ENCODE data around the gene SCYGR2.

SCYGR2 gene

DNA sequence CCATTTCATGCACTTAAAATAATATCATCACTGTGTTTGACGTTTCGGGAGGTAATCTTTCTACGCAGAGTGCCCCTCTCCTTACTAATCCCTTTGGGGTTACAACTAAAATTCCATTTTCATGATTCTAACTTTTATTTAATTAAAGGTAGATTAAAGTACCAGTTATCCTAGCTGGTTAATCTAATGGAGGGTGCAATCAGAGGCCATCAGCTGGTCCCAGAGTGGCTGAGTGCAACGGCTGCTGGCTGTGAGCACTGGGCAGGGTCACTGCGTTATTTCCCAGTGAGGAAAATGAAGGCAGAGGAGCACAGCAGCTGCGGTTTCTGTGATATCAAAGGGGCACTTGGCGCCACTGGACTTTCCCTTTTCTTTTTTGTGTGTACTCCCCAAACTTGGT, 30.7 kb downstream of the SCYGR2 start:
- TF ChIP-seq, protein P1, sequence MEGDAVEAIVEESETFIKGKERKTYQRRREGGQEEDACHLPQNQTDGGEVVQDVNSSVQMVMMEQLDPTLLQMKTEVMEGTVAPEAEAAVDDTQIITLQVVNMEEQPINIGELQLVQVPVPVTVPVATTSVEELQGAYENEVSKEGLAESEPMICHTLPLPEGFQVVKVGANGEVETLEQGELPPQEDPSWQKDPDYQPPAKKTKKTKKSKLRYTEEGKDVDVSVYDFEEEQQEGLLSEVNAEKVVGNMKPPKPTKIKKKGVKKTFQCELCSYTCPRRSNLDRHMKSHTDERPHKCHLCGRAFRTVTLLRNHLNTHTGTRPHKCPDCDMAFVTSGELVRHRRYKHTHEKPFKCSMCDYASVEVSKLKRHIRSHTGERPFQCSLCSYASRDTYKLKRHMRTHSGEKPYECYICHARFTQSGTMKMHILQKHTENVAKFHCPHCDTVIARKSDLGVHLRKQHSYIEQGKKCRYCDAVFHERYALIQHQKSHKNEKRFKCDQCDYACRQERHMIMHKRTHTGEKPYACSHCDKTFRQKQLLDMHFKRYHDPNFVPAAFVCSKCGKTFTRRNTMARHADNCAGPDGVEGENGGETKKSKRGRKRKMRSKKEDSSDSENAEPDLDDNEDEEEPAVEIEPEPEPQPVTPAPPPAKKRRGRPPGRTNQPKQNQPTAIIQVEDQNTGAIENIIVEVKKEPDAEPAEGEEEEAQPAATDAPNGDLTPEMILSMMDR (IDR thresholded peaks at IDR 0.05; ENCODE audit: low read length, missing control alignments) = no peak
- no peak for DNase-seq (ENCODE audit: low read depth)
- no peak overlapping the region for H3K4me3 ChIP-seq (replicated peaks; ENCODE audit: low read depth, low read length)

DNA sequence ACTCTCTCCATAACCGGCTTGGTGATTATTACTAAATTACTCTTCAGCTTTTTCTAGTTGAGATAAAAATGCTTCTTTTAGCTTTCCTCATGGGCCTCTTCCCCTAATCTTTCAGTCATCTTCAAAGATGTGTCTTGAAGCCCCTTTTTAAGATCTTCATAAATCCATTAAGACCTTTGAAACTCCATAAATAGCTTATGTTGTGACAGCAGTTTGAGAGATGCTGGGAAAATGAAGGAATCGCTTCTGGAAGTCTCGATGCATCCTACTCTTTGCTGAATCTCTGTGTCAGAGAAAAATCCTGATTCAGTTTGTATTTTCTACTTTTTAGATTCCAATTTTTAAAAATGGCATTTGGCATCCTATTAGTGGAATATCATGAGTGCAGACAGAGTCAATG, 31.6 kb downstream of the SCYGR2 start:
- no peak for DNase-seq (ENCODE audit: low read depth)
- TF ChIP-seq, protein P1 (IDR thresholded peaks at IDR 0.05; ENCODE audit: low read length, missing control alignments) = no peak
- no peak overlapping the region for H3K4me3 ChIP-seq (replicated peaks; ENCODE audit: low read depth, low read length)

DNA sequence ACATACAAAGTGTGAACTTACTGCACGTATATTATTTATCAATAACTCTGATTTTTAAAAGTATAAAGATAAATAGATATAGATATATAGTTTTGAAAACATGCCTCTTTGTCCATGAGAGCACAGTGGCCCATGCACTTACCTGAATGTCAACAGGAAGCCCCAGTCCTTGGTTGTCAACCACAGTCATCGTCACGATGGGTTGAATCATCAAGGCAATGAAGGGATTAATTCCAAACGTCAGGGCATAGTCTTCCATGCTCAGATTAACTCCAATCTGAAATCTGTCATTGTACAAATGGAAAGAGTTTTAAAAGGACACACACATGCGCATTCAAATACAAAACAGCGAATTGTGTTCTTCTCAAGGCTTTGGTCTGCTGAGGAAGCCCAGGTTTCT, 34.1 kb downstream of the SCYGR2 start:
- no peak overlapping the region for H3K4me3 ChIP-seq (replicated peaks; ENCODE audit: low read depth, low read length)
- TF ChIP-seq, protein P1 (IDR thresholded peaks at IDR 0.05; ENCODE audit: low read length, missing control alignments) = no peak
- no peak for DNase-seq (ENCODE audit: low read depth)

DNA sequence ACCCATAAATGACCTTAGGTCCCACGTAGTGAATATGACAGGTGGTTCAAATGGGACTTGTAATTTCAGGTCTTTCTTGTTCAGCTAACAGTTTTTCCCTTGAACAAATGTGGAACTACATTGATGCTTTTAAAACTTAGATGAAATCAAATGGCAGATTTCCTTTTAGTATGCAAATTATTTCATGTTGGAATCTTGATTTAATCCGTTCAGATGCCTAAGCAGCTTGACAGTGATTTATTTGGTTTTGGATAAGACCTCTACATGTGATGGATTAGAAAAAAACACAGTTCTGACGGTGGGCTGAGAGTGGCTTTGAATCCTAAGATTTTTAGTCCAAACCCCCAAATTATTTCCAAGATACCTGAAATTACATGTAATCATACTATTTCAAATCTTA, 35.5 kb downstream of the SCYGR2 start:
- TF ChIP-seq, protein P1 (IDR thresholded peaks at IDR 0.05; ENCODE audit: low read length, missing control alignments) = no peak
- no peak overlapping the region for H3K4me3 ChIP-seq (replicated peaks; ENCODE audit: low read depth, low read length)
- no peak for DNase-seq (ENCODE audit: low read depth)

DNA sequence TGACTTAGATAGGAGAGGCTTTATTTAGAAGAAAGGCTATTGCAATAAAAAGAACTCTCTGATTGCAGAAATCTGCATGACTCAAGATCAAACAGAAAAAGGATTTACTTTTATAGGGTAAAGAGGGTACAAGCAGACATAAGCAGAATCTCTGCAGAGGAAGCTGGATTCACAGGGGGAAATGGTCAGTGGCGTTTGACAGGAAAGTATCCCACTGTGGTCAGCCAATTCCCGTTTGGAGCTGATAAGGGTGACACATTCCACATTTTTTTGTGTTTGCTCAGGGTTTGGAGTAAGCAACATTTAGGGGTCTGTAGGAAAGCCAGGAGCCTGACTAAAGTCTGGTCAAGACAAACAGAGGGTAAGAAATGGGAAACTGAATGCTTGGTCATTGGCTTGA, 44.0 kb downstream of the SCYGR2 start:
- DNase-seq (ENCODE audit: low read depth) = peak; percentile 76
- TF ChIP-seq, protein P1 (IDR thresholded peaks at IDR 0.05; ENCODE audit: low read length, missing control alignments) = no peak
- H3K4me3 ChIP-seq (replicated peaks; ENCODE audit: low read depth, low read length) = no peak overlapping the region

DNA sequence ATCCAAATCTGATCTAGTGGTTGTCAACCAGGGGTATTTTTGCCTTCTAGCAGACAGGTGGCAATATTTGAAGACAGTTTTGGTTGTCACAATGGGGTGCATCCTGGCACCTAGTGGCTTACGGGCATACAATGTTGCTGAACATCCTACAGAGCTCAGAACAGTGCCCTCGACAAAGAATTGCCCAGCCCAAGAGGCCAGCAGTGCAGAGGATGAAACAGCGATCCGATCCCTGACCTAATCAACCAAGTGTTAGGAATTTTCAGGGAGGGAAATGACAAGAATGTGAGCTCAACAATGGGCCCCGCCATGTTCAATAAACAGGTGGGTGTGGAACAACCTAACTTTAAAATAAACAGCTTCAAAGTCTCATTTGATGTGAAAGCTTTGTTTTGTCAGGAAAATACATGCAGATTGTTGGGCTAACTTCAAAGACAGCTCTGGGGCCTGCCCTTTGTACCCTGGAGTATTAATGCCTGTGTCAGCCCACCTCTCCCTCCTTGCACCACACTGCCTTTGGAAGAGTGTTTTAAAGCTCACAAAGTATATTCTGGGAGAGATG, 45.4 kb downstream of the SCYGR2 start:
- no peak for DNase-seq (ENCODE audit: low read depth)
- no peak overlapping the region for H3K4me3 ChIP-seq (replicated peaks; ENCODE audit: low read depth, low read length)
- TF ChIP-seq, protein P1 (IDR thresholded peaks at IDR 0.05; ENCODE audit: low read length, missing control alignments) = no peak
